Activated CD4-positive, CD25-positive, alpha-beta regulatory T cell treated with anti-CD3 and anti-CD28 coated beads, Interleukin-2, amount 50 U/mL, for 24 hours (primary cell): Measurements from ENCODE around the gene NSD1.
A peak's percentile ranks its signal among the peaks of the same experiment; 100 is the strongest.

Source experiments
- ATAC-seq, 2 donors: fragments of 150-1000 bp; cut with Tn5 transposase; one replicate each; pipeline ENCODE4 v1.10.0; 2021; ENCODE audit warnings: mild to moderate bottlenecking in 1 of 2, moderate library complexity in 1 of 2

NSD1 gene

DNA sequence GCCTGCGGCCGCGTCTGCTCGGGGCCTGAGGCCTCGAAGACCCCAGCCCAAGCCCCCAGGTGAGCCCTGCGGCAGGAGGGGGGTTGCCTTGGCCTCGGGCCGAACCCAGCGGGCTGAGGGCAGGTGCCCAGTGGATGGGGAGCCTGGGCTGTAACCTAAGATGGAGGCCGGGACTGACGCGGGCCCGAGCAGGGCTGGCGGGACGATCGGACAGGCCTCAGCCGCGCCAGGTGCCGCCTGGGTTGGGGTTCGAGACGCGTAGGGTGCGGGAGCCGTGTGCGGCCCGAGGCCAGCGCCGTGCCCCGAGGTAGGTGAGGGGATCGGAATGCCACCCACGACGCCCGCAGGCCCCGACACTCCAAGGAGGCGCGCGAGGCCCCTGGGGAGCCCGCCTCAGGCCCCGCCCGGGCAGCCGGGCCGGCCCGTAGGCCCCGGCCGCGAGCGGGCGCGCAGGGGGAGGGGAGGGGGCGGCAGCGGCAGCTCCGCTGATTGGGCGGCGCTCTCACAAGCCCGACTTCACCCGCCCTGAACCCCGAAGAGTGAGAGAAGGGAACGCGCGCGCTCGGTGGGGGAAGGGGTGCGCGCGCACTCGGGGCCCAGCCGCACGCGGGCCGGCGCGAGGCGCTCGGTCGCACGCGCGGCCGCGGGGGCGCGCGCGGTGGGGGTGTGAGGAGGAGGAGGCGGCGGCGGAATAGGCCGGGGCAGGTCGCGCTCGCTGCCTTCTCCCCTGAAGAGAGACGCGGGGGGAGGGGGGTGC, at the start of gene NSD1:
Gene NSD1, plus strand, starts transcription at position 678 of the 757 bp plus-strand sequence. CDS start 1,331 bp downstream, outside the sequence.
- peak; percentile 74 to 77 for ATAC-seq

- ATAC-seq = no peak
Measured at GRCh38 chr5:177084175-177084574, 49.4 kb upstream of the NSD1 start.

DNA sequence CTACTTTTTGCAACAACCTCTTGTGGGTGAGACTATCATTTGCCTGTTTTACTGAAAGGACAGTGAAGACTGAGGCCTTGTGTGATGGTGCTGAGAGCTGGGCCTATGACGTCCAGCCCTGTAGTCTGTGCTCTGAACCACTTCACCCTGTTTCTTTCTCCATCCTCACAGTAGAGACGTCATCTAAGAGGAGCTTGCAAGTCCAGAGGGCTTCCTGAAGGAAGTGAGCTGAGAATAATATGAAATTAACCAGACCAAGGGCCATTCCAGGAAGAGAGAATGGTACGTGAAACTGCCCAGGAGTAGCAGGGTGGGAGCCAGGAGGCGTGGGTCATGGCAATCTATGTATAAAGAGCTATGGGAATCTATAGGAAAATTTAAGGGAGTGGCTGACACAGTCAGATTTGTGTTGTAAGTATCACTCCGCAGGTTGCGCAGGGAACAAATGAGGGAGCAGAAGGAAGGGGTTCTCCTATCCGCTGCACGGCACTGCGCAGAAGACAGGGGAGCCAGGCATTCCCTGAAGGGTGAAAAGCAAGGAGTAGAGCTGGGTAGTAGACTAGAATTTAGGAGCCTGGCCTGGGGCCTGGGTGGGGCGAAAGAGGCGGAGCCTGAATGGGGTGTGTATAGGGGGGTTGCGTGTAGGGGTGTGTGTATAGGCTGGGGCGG, 47.5 kb upstream of the NSD1 start:
- ATAC-seq = no peak

- peak; percentile 77 to 81 for ATAC-seq
Measured at GRCh38 chr5:177086654-177087397, 46.7 kb upstream of the NSD1 start, which contains the start of gene FGFR4. TSS of gene FGFR4 (plus strand) at chr5:177086915. CDS start at chr5:177089603, 2,688 bp downstream.

DNA sequence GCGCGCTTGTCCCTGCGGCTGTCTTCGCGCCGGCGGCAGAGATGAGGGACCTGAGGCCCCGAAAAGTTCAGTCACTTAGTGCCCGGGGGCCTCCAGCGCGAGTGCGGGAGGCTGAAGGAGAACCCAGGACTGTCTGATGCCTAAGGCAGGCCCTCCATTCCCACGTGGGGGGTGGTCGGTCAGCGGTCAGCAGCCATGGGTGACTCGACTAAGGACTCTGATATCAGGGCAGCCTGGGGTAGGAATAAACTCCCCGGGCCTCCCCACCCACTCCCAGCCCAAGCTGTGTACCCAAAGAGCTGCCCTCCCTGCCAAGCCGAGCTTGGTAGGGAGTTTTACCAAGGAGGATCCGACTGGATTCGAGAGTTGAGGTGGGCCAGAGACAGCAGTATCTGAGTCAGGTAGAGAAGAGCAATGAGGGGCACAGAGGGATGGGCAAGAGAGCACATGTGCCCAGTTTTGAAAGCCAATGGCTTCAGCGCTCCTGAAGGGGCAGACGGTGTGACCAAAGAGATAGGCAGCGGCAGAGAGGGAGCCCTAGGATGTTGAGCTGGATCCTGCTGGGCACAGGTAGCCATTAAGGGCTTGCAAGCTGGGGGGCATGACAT, 46.1 kb upstream of the NSD1 start:
- ATAC-seq = no peak

- no peak for ATAC-seq
Measured at GRCh38 chr5:177089127-177089526, 44.4 kb upstream of the NSD1 start.

GRCh38 chr5:177089825-177090641, 43.5 kb upstream of the NSD1 start:
- no peak for ATAC-seq

DNA sequence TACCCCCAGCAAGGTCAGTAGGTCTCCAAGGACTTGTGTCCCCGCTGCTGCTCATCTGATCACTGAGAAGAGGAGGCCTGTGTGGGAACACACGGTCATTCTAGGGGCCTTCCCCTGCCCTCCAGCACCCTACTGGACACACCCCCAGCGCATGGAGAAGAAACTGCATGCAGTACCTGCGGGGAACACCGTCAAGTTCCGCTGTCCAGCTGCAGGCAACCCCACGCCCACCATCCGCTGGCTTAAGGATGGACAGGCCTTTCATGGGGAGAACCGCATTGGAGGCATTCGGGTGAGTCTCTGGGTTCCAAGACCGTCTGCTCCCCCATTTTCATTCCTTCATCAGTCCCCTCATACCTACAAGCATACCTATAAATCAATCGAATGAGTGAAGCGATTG, 42.8 kb upstream of the NSD1 start:
- ATAC-seq = no peak

DNA sequence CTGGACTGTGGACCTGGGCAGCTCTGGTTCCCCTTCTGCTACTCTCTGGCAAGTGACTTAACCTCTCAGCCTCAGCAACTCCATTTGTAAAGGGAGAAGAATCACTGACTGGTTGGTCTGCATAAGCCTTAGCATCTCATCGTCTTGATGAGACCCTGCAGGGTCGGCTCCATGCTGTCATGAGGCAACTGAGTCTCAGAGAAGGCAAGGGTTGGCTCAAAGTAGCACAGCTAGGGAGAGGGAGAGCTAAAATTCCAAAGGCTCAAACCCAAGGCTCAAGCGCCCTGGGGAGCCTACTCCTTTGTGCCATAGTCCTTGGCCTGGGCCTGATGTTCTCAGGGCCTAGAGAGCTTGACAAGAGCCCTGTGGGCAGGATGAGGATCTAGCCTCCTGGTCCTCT, 42.3 kb upstream of the NSD1 start:
- no peak for ATAC-seq

DNA sequence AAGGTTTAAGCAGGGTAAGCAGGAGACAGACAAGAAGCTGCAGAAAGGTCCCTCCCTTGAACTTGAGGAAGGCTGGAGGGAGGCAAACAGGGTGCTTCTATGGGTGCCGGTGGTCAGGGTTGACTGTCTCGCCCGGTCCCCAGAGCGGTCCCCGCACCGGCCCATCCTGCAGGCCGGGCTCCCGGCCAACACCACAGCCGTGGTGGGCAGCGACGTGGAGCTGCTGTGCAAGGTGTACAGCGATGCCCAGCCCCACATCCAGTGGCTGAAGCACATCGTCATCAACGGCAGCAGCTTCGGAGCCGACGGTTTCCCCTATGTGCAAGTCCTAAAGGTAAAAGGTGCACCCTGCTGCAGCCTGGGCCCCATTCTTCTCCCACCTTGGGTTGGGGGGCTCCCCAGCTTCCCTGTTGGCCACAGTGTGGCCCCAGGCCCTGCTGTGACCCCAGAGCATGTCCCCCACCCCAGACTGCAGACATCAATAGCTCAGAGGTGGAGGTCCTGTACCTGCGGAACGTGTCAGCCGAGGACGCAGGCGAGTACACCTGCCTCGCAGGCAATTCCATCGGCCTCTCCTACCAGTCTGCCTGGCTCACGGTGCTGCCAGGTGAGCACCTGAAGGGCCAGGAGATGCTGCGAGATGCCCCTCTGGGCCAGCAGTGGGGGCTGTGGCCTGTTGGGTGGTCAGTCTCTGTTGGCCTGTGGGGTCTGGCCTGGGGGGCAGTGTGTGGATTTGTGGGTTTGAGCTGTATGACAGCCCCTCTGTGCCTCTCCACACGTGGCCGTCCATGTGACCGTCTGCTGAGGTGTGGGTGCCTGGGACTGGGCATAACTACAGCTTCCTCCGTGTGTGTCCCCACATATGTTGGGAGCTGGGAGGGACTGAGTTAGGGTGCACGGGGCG, 41.1 kb upstream of the NSD1 start:
- ATAC-seq = no peak

DNA sequence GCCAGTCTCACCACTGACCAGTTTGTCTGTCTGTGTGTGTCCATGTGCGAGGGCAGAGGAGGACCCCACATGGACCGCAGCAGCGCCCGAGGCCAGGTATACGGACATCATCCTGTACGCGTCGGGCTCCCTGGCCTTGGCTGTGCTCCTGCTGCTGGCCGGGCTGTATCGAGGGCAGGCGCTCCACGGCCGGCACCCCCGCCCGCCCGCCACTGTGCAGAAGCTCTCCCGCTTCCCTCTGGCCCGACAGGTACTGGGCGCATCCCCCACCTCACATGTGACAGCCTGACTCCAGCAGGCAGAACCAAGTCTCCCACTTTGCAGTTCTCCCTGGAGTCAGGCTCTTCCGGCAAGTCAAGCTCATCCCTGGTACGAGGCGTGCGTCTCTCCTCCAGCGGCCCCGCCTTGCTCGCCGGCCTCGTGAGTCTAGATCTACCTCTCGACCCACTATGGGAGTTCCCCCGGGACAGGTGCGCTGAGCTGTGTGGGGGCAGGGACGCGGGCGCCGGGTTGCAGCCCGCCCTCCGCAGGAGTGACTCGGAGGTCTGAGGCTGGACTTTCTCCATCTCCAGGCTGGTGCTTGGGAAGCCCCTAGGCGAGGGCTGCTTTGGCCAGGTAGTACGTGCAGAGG, 40.4 kb upstream of the NSD1 start:
- no peak for ATAC-seq

- no peak for ATAC-seq
Measured at GRCh38 chr5:177093803-177094202, 39.8 kb upstream of the NSD1 start.

- ATAC-seq = no peak
Measured at GRCh38 chr5:177094224-177095087, 39.1 kb upstream of the NSD1 start.

DNA sequence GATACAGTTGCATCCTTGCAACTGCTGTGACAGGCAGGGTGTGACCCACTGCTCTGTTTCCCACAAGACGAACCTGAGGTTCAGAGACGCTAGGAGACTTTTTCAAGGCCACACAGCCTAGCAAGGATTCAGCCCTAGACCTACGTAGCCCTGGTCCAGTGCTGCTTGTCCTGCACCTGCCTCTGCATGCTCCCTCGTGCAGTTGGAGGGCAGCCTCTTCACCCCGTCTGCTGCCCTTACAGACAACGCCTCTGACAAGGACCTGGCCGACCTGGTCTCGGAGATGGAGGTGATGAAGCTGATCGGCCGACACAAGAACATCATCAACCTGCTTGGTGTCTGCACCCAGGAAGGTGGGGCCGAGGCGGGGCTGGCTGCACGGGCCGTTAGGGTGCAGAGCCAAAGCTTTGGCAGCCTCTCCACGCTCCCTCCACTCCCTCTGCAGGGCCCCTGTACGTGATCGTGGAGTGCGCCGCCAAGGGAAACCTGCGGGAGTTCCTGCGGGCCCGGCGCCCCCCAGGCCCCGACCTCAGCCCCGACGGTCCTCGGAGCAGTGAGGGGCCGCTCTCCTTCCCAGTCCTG, 38.4 kb upstream of the NSD1 start:
- ATAC-seq = no peak

- peak in 1 of 2 donors; percentile 9 for ATAC-seq
Measured at GRCh38 chr5:177096162-177097015, 37.2 kb upstream of the NSD1 start.

DNA sequence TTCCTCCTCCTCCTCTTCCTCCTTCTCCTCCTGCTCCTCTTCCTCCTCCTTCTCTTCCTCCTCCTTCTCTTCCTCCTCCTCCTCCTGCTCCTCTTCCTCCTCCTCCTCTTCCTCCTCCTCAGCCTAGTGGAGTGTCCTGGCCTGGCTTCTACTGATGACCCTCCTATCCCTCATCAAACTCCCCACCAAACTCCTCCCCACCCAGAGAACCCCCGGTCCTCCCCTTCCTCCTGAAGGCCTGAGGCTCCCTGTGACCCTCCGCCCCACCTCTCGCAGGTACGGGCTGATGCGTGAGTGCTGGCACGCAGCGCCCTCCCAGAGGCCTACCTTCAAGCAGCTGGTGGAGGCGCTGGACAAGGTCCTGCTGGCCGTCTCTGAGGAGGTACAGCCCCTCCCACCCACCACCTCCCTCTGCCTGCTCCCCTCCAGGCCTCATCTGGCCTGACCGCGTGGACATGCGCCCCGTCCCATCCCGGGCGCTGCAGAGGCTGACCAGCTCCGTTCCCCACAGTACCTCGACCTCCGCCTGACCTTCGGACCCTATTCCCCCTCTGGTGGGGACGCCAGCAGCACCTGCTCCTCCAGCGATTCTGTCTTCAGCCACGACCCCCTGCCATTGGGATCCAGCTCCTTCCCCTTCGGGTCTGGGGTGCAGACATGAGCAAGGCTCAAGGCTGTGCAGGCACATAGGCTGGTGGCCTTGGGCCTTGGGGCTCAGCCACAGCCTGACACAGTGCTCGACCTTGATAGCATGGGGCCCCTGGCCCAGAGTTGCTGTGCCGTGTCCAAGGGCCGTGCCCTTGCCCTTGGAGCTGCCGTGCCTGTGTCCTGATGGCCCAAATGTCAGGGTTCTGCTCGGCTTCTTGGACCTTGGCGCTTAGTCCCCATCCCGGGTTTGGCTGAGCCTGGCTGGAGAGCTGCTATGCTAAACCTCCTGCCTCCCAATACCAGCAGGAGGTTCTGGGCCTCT, 36.3 kb upstream of the NSD1 start:
- ATAC-seq = no peak

DNA sequence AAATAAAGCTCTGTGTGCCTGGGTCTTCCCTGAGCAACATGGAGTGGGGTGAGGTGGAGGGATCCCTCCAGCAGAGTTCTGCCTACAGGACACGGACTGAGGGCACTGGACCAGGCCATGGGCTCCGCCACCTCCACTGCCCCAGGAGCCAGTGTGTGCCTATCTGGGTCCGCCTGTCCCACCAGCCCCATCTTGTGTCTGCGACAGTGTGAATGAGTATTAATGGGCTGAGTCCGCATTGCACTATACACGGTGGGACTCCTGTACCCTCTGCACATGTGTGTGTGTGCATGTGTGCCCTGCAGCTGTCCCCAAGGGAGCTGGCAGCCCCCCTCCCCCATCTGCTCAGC, 35.5 kb upstream of the NSD1 start:
- ATAC-seq = no peak
